ENCODE measurements around the gene RASA3.

GRCh38 chr13:113956571-113956970 is 175.9 kb downstream of the RASA3 start:
- TF ChIP-seq, protein P1, sequence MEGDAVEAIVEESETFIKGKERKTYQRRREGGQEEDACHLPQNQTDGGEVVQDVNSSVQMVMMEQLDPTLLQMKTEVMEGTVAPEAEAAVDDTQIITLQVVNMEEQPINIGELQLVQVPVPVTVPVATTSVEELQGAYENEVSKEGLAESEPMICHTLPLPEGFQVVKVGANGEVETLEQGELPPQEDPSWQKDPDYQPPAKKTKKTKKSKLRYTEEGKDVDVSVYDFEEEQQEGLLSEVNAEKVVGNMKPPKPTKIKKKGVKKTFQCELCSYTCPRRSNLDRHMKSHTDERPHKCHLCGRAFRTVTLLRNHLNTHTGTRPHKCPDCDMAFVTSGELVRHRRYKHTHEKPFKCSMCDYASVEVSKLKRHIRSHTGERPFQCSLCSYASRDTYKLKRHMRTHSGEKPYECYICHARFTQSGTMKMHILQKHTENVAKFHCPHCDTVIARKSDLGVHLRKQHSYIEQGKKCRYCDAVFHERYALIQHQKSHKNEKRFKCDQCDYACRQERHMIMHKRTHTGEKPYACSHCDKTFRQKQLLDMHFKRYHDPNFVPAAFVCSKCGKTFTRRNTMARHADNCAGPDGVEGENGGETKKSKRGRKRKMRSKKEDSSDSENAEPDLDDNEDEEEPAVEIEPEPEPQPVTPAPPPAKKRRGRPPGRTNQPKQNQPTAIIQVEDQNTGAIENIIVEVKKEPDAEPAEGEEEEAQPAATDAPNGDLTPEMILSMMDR (conservative IDR thresholded peaks at IDR 0.05; ENCODE audit: low read length) = no peak
- no peak for TF ChIP-seq EZH2phosphoT487 (IDR thresholded peaks at IDR 0.05; ENCODE audit: borderline replicate concordance, low read depth, low read length)
